HG03442 (cell line): ENCODE data around the gene CLPSL2.

Source experiments
- ATAC-seq: cut with Tn5 transposase; IDR thresholded peaks from one replicate; pipeline ENCODE4 v1.9.1; 2021; ENCODE audit warnings: mild to moderate bottlenecking, moderate library complexity; ENCODE audit not compliant: unreplicated experiment

The CLPSL2 gene

GRCh38 chr6:35786272-35786671 is 9.9 kb downstream of the CLPSL2 start:
- ATAC-seq: no peak

- no peak for ATAC-seq
Measured at GRCh38 chr6:35786810-35787209, 10.4 kb downstream of the CLPSL2 start.

- ATAC-seq: no peak
Measured at GRCh38 chr6:35787266-35788218, 11.1 kb downstream of the CLPSL2 start.

- no peak for ATAC-seq
Measured at GRCh38 chr6:35788423-35788982, 12.1 kb downstream of the CLPSL2 start.

GRCh38 chr6:35790683-35791082 is 14.3 kb downstream of the CLPSL2 start:
- ATAC-seq: no peak

GRCh38 chr6:35794536-35795452 is 18.4 kb downstream of the CLPSL2 start:
- no peak for ATAC-seq

GRCh38 chr6:35795453-35796071 is 19.2 kb downstream of the CLPSL2 start:
- ATAC-seq: no peak

GRCh38 chr6:35796236-35796635 is 19.8 kb downstream of the CLPSL2 start:
- no peak for ATAC-seq

GRCh38 chr6:35797837-35798526 is 21.6 kb downstream of the CLPSL2 start:
- ATAC-seq: no peak

GRCh38 chr6:35798706-35799105 is 22.3 kb downstream of the CLPSL2 start:
- ATAC-seq: no peak

GRCh38 chr6:35801148-35801547 is 24.8 kb downstream of the CLPSL2 start:
- no peak for ATAC-seq

GRCh38 chr6:35804996-35805736 is 28.8 kb downstream of the CLPSL2 start, which contains the start of gene LHFPL5:
LHFPL5 (plus strand) TSS chr6:35805352; CDS start chr6:35805671, 319 bp downstream.
- ATAC-seq: no peak

GRCh38 chr6:35808688-35809087 is 32.3 kb downstream of the CLPSL2 start:
- ATAC-seq: no peak

GRCh38 chr6:35809809-35810208 is 33.4 kb downstream of the CLPSL2 start:
- ATAC-seq: no peak

GRCh38 chr6:35810971-35811698 is 34.7 kb downstream of the CLPSL2 start:
- no peak for ATAC-seq

- no peak for ATAC-seq
Measured at GRCh38 chr6:35811699-35811995, 35.2 kb downstream of the CLPSL2 start.

GRCh38 chr6:35817515-35817914 is 41.1 kb downstream of the CLPSL2 start:
- no peak for ATAC-seq

- ATAC-seq: no peak
Measured at GRCh38 chr6:35823601-35824000, 47.2 kb downstream of the CLPSL2 start.
